ENCODE results near the gene SSBP3.
"Not testable (repeated sequence)": the region's sequence is repeated elsewhere in the genome, so short reads cannot be mapped to it uniquely, and the experiment has no call there.

Gene SSBP3

DNA sequence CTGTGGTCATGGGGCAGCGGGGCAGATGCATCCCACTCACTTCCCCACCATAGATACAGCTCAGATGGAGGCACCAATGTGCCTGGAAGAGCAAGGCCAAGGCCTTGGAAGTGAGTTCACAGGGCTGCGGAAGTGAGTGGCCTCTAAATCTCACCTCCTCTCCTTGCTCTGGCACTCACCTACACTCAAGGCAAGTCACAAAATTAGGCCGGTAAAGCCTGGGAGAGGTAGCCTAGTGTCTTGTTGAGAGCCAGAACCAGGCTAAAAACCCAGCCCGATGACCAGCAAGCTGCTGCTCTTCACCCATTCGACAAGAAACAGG, 57.5 kb downstream of the SSBP3 start:
- no peak for DNase-seq (ENCODE audit: low spot score)

DNA sequence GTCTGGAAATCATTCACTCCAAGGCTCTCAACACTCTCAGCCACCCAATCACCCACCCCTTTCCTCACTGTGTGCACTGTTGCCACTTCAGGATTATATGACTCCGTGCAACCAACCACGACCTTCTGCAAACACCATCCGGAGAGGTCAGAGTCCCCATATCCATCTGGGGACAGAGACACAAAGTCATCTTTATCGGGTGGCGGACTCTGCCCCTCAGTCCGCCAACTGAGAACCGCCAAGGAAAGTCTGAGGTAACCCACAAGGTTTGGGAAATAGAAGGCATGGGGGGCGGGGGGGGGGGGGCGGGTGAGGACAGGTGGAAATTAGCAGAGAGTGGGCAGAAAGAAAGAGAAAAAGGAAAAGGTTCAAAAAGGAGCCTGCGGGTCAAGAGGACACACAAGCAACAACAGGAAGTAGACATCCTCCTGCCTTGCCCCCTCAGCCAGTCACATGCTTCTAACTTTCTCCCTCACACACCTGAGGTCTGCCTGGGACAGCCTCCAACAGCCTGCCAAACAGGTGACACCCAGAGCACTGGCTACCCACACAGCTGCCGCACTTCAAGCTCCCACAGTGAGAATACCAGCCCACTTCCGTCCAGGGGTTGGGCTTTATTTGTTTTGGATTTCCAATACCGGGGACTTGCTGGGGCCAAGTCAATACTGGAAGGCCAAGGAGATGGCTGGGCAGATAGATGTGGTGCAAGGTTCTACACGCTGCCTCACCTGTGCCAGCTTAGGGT, 58.1 kb downstream of the SSBP3 start:
- DNase-seq (ENCODE audit: low spot score), result peak; percentile 42

DNA sequence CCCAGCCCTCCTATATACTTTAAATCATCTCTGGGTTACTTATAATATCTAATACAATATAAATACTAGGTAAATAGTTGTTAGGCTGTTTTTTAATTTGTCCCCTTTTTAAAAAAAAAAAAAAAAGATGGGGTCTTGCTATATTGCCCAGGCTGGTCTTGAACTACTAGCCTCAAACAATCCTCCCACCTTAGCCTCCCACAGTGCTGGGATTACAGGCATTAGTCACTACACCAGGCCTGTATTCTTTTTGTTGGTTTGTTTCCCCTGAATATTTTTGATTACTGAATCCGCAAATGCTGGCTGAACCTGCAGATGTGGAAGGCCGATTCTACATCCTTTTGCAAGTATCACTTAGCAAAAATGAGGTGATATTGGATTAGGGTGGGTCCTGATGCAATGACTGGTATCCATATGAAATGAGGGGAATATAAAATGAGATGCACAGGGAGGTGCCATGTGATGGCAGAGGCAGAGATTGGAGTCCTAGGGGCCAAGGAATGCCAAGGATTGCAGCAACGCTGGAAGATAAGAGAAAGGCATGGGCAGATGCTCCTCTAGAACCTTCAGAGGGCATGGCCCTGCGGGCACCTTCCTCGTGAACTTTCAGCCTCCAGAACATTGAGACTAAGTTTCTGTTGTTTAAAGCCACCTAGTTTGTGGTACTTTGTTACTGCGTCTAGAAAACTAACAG, 58.8 kb downstream of the SSBP3 start:
- no peak for DNase-seq (ENCODE audit: low spot score)

DNA sequence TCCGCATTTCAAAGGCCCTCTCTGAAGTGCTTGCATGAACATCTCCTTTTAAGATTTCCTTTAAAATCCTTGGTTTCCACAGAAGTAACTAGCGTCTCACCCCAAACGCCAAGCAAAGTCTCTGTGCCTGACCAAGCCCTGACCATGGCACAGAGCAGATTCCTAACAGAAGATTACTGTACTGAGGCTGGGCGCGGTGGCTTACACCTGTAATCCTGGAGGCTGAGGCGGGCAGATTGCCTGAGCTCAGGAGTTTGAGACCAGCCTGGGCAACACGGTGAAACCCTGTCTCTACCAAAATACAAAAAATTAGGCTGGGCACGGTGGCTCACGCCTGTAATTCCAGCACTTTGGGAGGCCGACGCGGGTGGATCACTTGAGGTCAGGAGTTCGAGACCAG, 60.6 kb downstream of the SSBP3 start:
- DNase-seq (ENCODE audit: low spot score), result not testable (repeated sequence)

DNA sequence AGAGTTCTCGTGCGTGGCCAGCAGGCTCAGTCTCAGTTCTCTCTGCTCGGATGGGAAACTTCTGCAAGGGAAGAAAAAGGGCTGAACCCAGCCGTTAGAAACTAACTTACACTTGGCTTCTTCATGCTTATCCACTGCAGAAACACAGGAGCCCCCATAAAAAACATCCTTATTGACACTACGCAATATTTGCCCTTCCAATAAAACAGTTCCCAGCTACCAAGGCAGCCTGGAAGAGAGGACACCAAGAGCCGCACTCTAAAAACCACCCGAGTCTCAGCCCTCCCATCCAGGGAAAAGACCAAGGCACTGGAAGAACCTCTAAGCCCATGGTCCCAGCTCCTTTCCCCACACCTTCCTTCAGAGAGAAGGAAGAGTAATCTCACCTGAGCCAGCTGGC, 61.1 kb downstream of the SSBP3 start:
- DNase-seq (ENCODE audit: low spot score), result no peak

DNA sequence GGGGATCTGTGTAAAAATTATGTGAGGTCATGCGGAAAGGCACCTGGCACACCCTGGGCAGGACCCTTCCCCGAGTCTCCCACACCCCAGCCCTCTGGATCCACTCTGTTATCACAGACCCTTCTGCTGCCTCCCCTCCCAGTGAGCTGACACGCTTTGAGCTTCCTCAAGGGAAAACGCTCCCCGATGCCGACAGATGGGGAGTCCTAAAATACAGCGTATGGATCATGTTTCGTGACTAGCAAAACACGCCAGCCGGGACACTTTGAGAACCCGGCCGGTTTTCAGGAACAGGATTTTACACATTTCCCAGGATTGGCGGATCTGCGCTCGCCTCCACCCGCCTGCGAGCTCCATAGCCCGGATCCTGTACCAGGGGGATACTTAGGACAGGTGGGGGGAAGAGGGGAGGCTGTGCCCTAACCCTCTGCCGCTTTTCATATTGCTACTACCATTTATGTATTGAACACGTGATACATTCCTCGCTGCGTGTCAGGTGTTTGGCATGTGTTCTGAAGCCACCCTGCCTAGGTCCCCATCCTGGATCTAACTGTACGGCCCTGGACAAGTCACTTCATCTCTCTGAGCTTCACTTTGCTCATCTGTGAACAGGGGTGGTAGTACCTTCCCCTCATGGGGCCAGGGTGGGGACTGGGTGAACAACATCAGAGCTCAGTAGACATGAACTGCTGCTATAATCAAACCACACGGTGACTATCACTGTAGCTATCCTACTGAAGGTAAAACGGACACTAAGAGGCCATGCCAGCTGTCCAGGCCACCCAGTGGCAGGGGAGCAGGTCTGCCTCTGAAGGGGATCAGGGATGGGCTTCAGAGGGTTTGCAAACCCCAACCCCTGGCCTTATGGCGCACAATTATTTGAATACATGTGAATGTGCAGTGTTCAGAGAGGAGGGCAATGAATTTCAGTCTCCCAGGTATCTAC, 63.2 kb downstream of the SSBP3 start:
- no peak for DNase-seq (ENCODE audit: low spot score)

- peak; percentile 16 for DNase-seq (ENCODE audit: low spot score)
Measured at GRCh38 chr1:54342288-54342687, 63.9 kb downstream of the SSBP3 start.

DNA sequence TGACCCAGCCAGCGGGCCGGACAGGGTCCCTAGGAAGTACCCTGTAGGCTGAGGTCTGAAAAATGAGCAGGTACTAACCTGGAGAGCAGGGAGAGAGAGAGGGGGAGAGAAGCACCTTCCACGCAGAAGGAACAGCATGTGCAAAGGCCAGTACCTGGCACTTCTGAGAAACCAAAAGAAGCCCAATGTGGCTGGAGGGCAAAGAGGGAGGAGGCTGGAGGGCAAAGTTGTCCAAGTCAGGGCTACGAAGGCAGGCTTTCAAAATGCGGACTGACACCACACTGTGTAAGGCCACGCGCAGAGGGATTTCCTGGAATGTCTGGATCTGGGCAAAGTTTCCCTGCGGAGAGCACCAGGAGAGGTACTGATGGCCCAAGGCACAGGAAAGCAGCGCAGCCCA, 64.4 kb downstream of the SSBP3 start:
- no peak for DNase-seq (ENCODE audit: low spot score)

GRCh38 chr1:54340878-54341277, 65.3 kb downstream of the SSBP3 start:
- DNase-seq (ENCODE audit: low spot score), result no peak

DNA sequence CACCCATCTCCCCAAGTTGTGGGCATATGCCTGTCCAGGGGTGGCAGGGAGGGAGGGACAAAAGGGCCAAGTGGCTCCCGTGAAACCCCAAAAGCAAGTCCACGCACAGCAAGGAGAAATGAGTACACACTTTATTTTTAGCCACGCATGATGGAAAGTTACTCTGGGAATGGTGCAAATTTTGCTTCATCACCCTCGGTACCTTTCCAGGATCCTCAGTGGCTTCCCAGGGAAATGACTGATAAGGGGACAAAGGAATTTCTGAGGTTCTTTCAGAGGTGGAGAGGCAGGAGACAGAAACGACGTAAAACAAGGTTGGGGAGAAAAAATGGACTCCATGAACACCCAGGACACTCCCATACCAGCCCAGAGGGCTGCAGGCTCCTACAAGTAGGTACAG, 65.8 kb downstream of the SSBP3 start:
- no peak for DNase-seq (ENCODE audit: low spot score)

GRCh38 chr1:54339126-54339525, 67.1 kb downstream of the SSBP3 start:
- DNase-seq (ENCODE audit: low spot score), result no peak

GRCh38 chr1:54338464-54338863, 67.7 kb downstream of the SSBP3 start:
- DNase-seq (ENCODE audit: low spot score), result no peak

GRCh38 chr1:54337928-54338327, 68.3 kb downstream of the SSBP3 start:
- DNase-seq (ENCODE audit: low spot score), result no peak

- no peak for DNase-seq (ENCODE audit: low spot score)
Measured at GRCh38 chr1:54337034-54337433, 69.2 kb downstream of the SSBP3 start.

DNA sequence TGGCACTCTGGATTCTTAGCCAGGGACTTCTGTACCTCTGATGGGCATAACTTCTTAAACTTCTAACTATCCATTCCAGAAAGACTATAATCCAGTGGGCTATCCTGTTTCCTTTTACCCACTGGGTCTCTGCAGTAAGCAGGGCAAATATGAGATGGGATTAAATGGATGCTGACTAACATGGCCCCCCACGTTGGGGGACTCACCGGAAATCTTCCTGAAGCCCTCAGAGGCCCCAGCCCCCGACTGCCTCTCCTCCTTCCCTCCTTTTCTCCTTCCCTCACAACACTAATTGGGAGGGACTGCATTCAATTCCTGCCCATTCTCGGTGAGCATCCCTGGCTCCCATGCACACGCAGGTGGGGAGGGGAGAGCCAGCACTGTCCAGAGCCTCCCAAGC, 70.1 kb downstream of the SSBP3 start:
- DNase-seq (ENCODE audit: low spot score), result no peak

DNA sequence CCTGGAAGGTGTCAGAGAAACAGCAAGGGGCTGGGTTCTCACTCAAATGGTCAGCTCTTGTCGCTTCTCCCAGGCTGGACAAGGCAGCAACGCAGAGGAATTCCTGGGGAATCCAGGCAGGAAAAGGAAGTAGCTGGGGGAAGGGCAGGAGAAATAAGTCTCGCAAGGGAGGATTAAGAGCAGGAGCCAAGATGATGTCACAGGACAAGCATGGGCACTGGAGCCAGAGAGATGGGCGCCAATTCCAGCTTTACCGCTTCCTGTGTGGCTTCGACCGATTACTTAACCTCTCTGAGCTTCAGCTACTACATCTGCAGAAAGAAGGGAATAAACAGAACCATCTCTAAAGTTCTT, 70.5 kb downstream of the SSBP3 start:
- DNase-seq (ENCODE audit: low spot score), result no peak

DNA sequence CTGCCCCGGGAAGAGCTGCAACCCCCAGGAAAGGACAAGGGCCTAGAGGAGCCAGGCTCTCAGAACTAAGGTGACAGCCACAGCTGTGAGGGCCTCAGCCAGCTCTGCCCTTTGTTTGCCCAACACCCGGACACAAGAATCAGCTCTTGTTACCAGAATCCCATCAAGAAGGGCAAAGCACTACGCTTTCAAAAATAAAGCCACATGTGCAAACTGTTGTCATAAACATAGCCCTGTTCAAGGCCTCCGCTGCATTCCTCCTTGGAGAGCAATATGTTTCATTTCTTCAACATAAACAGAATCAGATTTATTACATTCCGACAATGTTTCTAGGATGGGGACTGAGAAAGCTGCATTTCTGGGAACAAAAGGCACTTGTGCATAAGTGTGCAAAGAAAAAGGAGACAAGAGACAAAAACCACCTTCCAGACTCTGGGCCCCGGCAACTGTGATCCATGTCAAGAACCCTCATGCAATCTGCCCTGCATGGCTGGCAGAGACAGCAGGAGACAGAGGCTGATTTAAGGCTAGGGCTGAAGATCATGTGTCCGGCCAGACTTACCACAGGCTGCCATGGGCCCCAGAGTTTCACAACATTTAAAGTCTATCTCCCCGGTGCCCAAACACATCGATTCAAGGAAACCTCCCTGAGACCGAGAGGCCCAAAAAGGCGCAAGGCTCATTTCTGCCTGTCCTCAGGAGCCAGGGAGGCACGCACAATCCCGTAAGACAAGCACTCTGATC, 71.0 kb downstream of the SSBP3 start:
- no peak for DNase-seq (ENCODE audit: low spot score)

DNA sequence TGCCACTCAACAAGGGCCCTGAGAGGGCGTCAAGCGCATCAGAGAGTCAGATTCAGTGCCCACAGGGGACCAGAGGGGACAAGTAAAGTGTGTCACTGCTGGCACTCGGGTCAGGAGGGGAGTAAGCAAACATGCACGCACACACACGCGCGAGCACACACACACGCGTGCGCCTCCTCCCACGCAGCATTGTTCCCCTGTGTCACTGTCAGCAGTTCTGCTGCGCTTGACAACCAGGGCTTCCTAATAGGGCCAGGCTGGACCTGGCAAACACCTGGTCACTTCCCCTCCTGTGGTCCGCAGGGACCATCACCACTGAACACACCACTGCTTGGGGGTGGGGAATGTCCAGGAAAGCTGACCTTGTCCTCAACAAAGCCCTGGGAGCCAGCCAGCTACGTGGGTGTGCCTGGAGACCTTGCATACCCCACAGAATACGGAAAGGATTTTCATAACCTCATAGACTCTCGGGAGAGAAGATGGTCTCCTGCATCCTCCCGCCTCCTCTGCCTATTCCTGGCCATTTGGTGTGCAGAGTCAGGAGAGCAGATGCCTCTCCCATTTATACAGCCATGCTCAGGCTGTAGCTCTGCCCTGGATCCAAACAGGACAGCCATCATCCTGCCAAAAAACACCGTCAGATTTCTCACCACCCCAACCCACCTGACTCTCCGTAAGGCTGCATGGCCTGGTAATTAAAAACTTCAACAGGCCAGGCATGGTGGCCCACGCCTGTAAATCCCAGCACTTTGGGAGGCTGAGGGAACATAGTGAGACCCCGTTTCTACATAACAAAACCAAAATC, 73.2 kb downstream of the SSBP3 start:
- no peak for DNase-seq (ENCODE audit: low spot score)

- no peak for DNase-seq (ENCODE audit: low spot score)
Measured at GRCh38 chr1:54331843-54332463, 74.2 kb downstream of the SSBP3 start.

- no peak for DNase-seq (ENCODE audit: low spot score)
Measured at GRCh38 chr1:54331091-54331772, 75.0 kb downstream of the SSBP3 start.

Data from SW480 (cell line).